PC-3 (cell line): ENCODE data around the gene TRIP12. TPM values are rescaled to one million over a fixed set of nuclear protein-coding genes. Genes with fewer than 3 reads are reported as not detected.

ENCODE experiments used
- ATAC-seq: fragments of 200-7000 bp; cut with Tn5 transposase; 2 replicates; pipeline ENCODE4 v1.9.1; 2020; ENCODE audit warnings: mild to moderate bottlenecking, moderate library complexity
- BruUV-seq: library from RNA; stranded (reverse); fragments of 400-500 nt; replicated peaks from 2 replicates; lab custom pipeline; 2021; lab: Mats Ljungman, UMichigan
- CTCF ChIA-PET: fragments of 300-600 bp; sonication (Branson Sonifier 250); formaldehyde crosslinking; loops from one replicate; lab custom pipeline; 2022; ENCODE audit warnings: antibody characterized with exemption; lab: Charles Lee
- POLR2A ChIA-PET: fragments of 300-600 bp; sonication (Branson Sonifier 250); formaldehyde crosslinking; loops from one replicate; lab custom pipeline; 2022; ENCODE audit warnings: antibody characterized with exemption; ENCODE audit not compliant: unreplicated experiment; lab: Charles Lee
- DNase-seq: peaks from one replicate; pipeline ENCODE4 v3.0.0-alpha.2; 2015
- H2AFZ ChIP-seq: fragments of 300-600 bp; sonication (generic); 2 replicates; pipeline ENCODE4 v1.6.0; 2016; ENCODE audit warnings: antibody characterized with exemption, low read length
- H3F3A ChIP-seq: fragments of 300-600 bp; sonication (generic); one replicate; pipeline ENCODE4 v1.6.0; 2017; ENCODE audit warnings: antibody characterized with exemption, low read length, control low read depth, mild to moderate bottlenecking; ENCODE audit not compliant: unreplicated experiment
- H3K27ac ChIP-seq: fragments of 300-600 bp; sonication (generic); 2 replicates; pipeline ENCODE4 v1.5.1; 2016; ENCODE audit warnings: mild to moderate bottlenecking, low read length
- H3K27me3 ChIP-seq: fragments of 300-600 bp; sonication (generic); 2 replicates; pipeline ENCODE4 v1.6.1; 2016; ENCODE audit warnings: low read length, mixed read lengths
- H3K36me3 ChIP-seq: fragments of 300-600 bp; sonication (generic); 2 replicates; pipeline ENCODE4 v1.6.1; 2016; ENCODE audit warnings: low read depth, mixed run types, low read length, mixed read lengths
- H3K4me1 ChIP-seq: fragments of 300-600 bp; sonication (generic); 2 replicates; pipeline ENCODE4 v1.5.1; 2016; ENCODE audit warnings: low read length; ENCODE audit not compliant: insufficient read depth
- H3K4me2 ChIP-seq: fragments of 300-600 bp; sonication (generic); 2 replicates; pipeline ENCODE4 v1.6.0; 2016; ENCODE audit warnings: low read length
- H3K4me3 ChIP-seq: fragments of 300-600 bp; sonication (generic); 2 replicates; pipeline ENCODE4 v1.5.1; 2016; ENCODE audit warnings: mild to moderate bottlenecking, low read length, mixed read lengths
- H3K79me2 ChIP-seq: fragments of 300-600 bp; sonication (generic); 2 replicates; pipeline ENCODE4 v1.6.1; 2017; ENCODE audit warnings: low read length, mixed read lengths
- H3K9ac ChIP-seq: fragments of 300-600 bp; sonication (generic); 2 replicates; pipeline ENCODE4 v1.6.0; 2016; ENCODE audit warnings: mild to moderate bottlenecking, low read length
- H3K9me2 ChIP-seq: fragments of 300-600 bp; sonication (generic); replicated peaks from 2 replicates; pipeline ENCODE4 v1.6.1; 2016; ENCODE audit warnings: mixed run types, low read length, mixed read lengths
- H3K9me3 ChIP-seq: fragments of 300-600 bp; sonication (generic); 2 replicates; pipeline ENCODE4 v1.6.1; 2016; ENCODE audit warnings: low read length, mixed read lengths
- H4K20me1 ChIP-seq: fragments of 300-600 bp; sonication (generic); 2 replicates; pipeline ENCODE4 v1.6.1; 2016; ENCODE audit warnings: low read length, mixed read lengths
- EZH2 ChIP-seq: fragments of 300-600 bp; sonication (generic); IDR thresholded peaks from one replicate; pipeline ENCODE4 v1.6.1; 2017; ENCODE audit warnings: antibody characterized with exemption, mild to moderate bottlenecking, low read length; ENCODE audit not compliant: unreplicated experiment
- EZH2phosphoT487 ChIP-seq: fragments of 300-600 bp; sonication (generic); IDR thresholded peaks from 2 replicates; pipeline ENCODE4 v1.6.1; 2018; ENCODE audit warnings: mild to moderate bottlenecking, antibody characterized with exemption, low read length, borderline replicate concordance
- intact Hi-C: fragments of 100-400 bp; cut with micrococcal nuclease; formaldehyde crosslinking; loops from 2 replicates; pipeline ENCODE4 v1.9.0; 2023
- total RNA-seq: library from RNA; depleted of rRNA; stranded (reverse); fragments of >200 nt; gene quantifications from 2 replicates; pipeline ENCODE4 v1.2.3, GENCODE V29; 2014
- TF ChIP-seq, protein P1 (sequence below): fragments of 300-600 bp; sonication (generic); conservative IDR thresholded peaks from 2 replicates; pipeline ENCODE4 v1.5.1; 2017; ENCODE audit warnings: antibody characterized with exemption, low read depth, mild to moderate bottlenecking, low read length

TRIP12 gene
- total RNA-seq, 1 experiment from 2014 or later: 113 TPM

DNA sequence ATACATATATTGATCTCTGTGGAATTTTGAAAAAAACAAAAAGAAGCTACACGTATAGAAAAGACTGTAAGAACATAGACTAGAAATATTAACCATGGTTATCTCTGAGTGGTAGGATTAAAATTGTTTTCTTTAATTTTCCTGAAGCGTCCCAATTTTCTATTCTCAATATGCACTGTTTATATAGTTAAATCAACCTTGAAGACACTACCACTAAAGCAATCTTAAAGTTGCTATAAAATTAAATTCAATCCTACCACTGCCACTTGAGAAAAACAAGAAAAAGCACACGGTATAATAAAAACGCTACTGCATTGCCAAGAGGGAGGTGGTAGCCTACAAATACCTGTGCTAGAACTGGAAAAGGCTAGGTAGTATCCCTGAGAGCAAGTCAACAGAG lies 47.2 kb downstream of the TRIP12 start:
- H3F3A ChIP-seq: no peaks in the 10 kb centered on the region
- ChIA-PET POLR2A (no interaction called here), CTCF (no interaction called here)
- H3K27ac ChIP-seq: no peak overlapping the region
- H4K20me1 ChIP-seq: no peaks in the 10 kb centered on the region
- H3K4me3 ChIP-seq: no peak overlapping the region
- H3K27me3 ChIP-seq: no peaks in the 10 kb centered on the region
- intact Hi-C loops: no loop called here
- H3K79me2 ChIP-seq: peaks cover 65% of the 10 kb centered on the region
- H3K9ac ChIP-seq: no peak overlapping the region
- H3K4me2 ChIP-seq: no peak overlapping the region
- no peak for DNase-seq
- ATAC-seq: no peak
- TF ChIP-seq EZH2: no peak
- TF ChIP-seq EZH2phosphoT487: no peak
- BruUV-seq: no TSS peak
- H2AFZ ChIP-seq: no peak overlapping the region
- peaks cover 32% of the 10 kb centered on the region; the same call in 1 of the 2 replicates for H3K36me3 ChIP-seq
- no peaks in the 10 kb centered on the region for H3K4me1 ChIP-seq
- no peaks in the 10 kb centered on the region for H3K9me3 ChIP-seq
- H3K9me2 ChIP-seq: no peaks in the 10 kb centered on the region

- H3K9me3 ChIP-seq: no peaks in the 10 kb centered on the region
- H3F3A ChIP-seq: no peaks in the 10 kb centered on the region
- H3K27ac ChIP-seq: no peak overlapping the region
- BruUV-seq: TSS peak; percentile 2
- TF ChIP-seq, protein P1, sequence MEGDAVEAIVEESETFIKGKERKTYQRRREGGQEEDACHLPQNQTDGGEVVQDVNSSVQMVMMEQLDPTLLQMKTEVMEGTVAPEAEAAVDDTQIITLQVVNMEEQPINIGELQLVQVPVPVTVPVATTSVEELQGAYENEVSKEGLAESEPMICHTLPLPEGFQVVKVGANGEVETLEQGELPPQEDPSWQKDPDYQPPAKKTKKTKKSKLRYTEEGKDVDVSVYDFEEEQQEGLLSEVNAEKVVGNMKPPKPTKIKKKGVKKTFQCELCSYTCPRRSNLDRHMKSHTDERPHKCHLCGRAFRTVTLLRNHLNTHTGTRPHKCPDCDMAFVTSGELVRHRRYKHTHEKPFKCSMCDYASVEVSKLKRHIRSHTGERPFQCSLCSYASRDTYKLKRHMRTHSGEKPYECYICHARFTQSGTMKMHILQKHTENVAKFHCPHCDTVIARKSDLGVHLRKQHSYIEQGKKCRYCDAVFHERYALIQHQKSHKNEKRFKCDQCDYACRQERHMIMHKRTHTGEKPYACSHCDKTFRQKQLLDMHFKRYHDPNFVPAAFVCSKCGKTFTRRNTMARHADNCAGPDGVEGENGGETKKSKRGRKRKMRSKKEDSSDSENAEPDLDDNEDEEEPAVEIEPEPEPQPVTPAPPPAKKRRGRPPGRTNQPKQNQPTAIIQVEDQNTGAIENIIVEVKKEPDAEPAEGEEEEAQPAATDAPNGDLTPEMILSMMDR: no peak
- TF ChIP-seq EZH2phosphoT487 (no peak), EZH2 (no peak)
- H3K9me2 ChIP-seq: no peaks in the 10 kb centered on the region
- DNase-seq: no peak
- H3K36me3 ChIP-seq: peaks cover 22% of the 10 kb centered on the region
- POLR2A ChIA-PET: no interaction called here
- H3K4me1 ChIP-seq: no peaks in the 10 kb centered on the region
- H3K27me3 ChIP-seq: no peaks in the 10 kb centered on the region
- H3K4me3 ChIP-seq: no peak overlapping the region
- no peak for ATAC-seq
- H2AFZ ChIP-seq: no peak overlapping the region
- CTCF ChIA-PET: no interaction called here
- H3K79me2 ChIP-seq: peaks cover 75% of the 10 kb centered on the region
- H4K20me1 ChIP-seq: no peaks in the 10 kb centered on the region
- H3K9ac ChIP-seq: no peak overlapping the region
- no peak overlapping the region for H3K4me2 ChIP-seq
- intact Hi-C loops: no loop called here
Measured at GRCh38 chr2:229873123-229873581, 48.7 kb downstream of the TRIP12 start.

- Histone ChIP-seq H3K36me3 (peaks cover 15% of the 10 kb centered on the region), H3K4me2 (no peak overlapping the region), H3K79me2 (peaks cover 88% of the 10 kb centered on the region), H3K27ac (no peak overlapping the region), H3K4me1 (no peaks in the 10 kb centered on the region), H3K27me3 (no peaks in the 10 kb centered on the region), H3F3A (no peaks in the 10 kb centered on the region), H2AFZ (no peak overlapping the region), H3K4me3 (no peak overlapping the region), H3K9me2 (no peaks in the 10 kb centered on the region), H3K9me3 (no peaks in the 10 kb centered on the region), H4K20me1 (peaks cover 5% of the 10 kb centered on the region; the same call in 1 of the 2 replicates), H3K9ac (no peak overlapping the region)
- no peak for DNase-seq
- TF ChIP-seq EZH2phosphoT487 (no peak), EZH2 (no peak)
- TF ChIP-seq, protein P1: no peak
- no peak for ATAC-seq
- CTCF ChIA-PET: no interaction called here
- POLR2A ChIA-PET: no interaction called here
- intact Hi-C loops: no loop called here
- BruUV-seq: no TSS peak
Measured at GRCh38 chr2:229870903-229871656, 50.7 kb downstream of the TRIP12 start.
